HepG2 (cell line): ENCODE data around the gene SYPL2. TPM values are rescaled to one million over a fixed set of nuclear protein-coding genes. Genes with fewer than 3 reads are reported as not detected.
A peak's percentile ranks its signal among the peaks of the same experiment; 100 is the strongest.

Experiments
- ARNT ChIP-seq: fragments of 450-650 bp; IDR thresholded peaks from 2 replicates; pipeline ENCODE4 v1.6.1; 2017
- HIC2 ChIP-seq: sonication (generic); formaldehyde crosslinking; IDR thresholded peaks from 2 replicates; pipeline ENCODE4 v1.9.0; 2022; ENCODE audit warnings: low read depth, missing genetic modification reagents
- HMGXB3 ChIP-seq: sonication (generic); formaldehyde crosslinking; IDR thresholded peaks from 2 replicates; pipeline ENCODE4 v1.4.0; 2020; ENCODE audit warnings: missing genetic modification reagents, borderline replicate concordance
- HOXA3 ChIP-seq: sonication (generic); formaldehyde crosslinking; IDR thresholded peaks from 2 replicates; pipeline ENCODE4 v1.5.0; 2020; ENCODE audit warnings: missing genetic modification reagents
- KDM3A ChIP-seq: IDR thresholded peaks from 2 replicates; pipeline ENCODE4 v1.6.1; 2018; ENCODE audit warnings: low read depth, missing compliant biosample characterization
- REL ChIP-seq: sonication (generic); formaldehyde crosslinking; conservative IDR thresholded peaks from 2 replicates; pipeline ENCODE4 v1.8.0; 2022; ENCODE audit warnings: mild to moderate bottlenecking, missing genetic modification reagents, moderate library complexity
- REPIN1 ChIP-seq: sonication (generic); formaldehyde crosslinking; IDR thresholded peaks from 2 replicates; pipeline ENCODE4 v1.8.0; 2022; ENCODE audit warnings: missing genetic modification reagents, low read depth, mild to moderate bottlenecking, borderline replicate concordance
- SETDB1 ChIP-seq: sonication (generic); formaldehyde crosslinking; IDR thresholded peaks from 2 replicates; pipeline ENCODE4 v1.5.1; 2020; ENCODE audit warnings: missing genetic modification reagents, mild to moderate bottlenecking, borderline replicate concordance
- SIN3B ChIP-seq: fragments of 150-350 bp; IDR thresholded peaks from 2 replicates; pipeline ENCODE4 v1.6.1; 2014; ENCODE audit warnings: low read length
- TCF7 ChIP-seq: sonication (generic); IDR thresholded peaks from 2 replicates; pipeline ENCODE4 v1.6.1; 2016; ENCODE audit warnings: antibody characterized with exemption, low read depth
- U2AF2 ChIP-seq: fragments of 200-400 bp; formaldehyde crosslinking; IDR thresholded peaks from 2 replicates; pipeline ENCODE4 v1.6.1; 2017; ENCODE audit warnings: low read depth, mild to moderate bottlenecking, low read length
- ZFP82 ChIP-seq: sonication (generic); formaldehyde crosslinking; IDR thresholded peaks from 2 replicates; pipeline ENCODE4 v1.5.1; 2020; ENCODE audit warnings: mild to moderate bottlenecking, missing genetic modification reagents, borderline replicate concordance
- ZKSCAN1 ChIP-seq: fragments of 150-350 bp; IDR thresholded peaks from 2 replicates; pipeline ENCODE4 v1.6.1; 2014; ENCODE audit warnings: low read length
- ZNF101 ChIP-seq: sonication (generic); formaldehyde crosslinking; IDR thresholded peaks from 2 replicates; pipeline ENCODE4 v1.4.0; 2020; ENCODE audit warnings: mild to moderate bottlenecking, low read depth, missing genetic modification reagents, borderline replicate concordance
- ZNF281 ChIP-seq: sonication (generic); formaldehyde crosslinking; IDR thresholded peaks from 2 replicates; pipeline ENCODE4 v1.4.0; 2020; ENCODE audit warnings: missing genetic modification reagents, borderline replicate concordance
- ZNF550 ChIP-seq: sonication (generic); formaldehyde crosslinking; IDR thresholded peaks from 2 replicates; pipeline ENCODE4 v1.4.0; 2020; ENCODE audit warnings: mild to moderate bottlenecking, missing genetic modification reagents, borderline replicate concordance
- ZNF598 ChIP-seq: sonication (generic); formaldehyde crosslinking; IDR thresholded peaks from 2 replicates; pipeline ENCODE4 v1.5.1; 2020; ENCODE audit warnings: mild to moderate bottlenecking, missing genetic modification reagents, borderline replicate concordance
- ZNF800 ChIP-seq: sonication (generic); formaldehyde crosslinking; IDR thresholded peaks from 2 replicates; pipeline ENCODE4 v1.4.0; 2020; ENCODE audit warnings: missing genetic modification reagents
- ZNF883 ChIP-seq: sonication (generic); formaldehyde crosslinking; IDR thresholded peaks from 2 replicates; pipeline ENCODE4 v1.5.1; 2020; ENCODE audit warnings: mild to moderate bottlenecking, missing genetic modification reagents; ENCODE audit errors: not compliant biosample characterization
- ZSCAN20 ChIP-seq: sonication (generic); formaldehyde crosslinking; IDR thresholded peaks from 2 replicates; pipeline ENCODE4 v1.4.0; 2020; ENCODE audit warnings: missing genetic modification reagents, mild to moderate bottlenecking, borderline replicate concordance
- polyA plus RNA-seq, 8 experiments: library from polyadenylated mRNA; depleted of rRNA in 3 of 8; stranded (reverse) in 7 of 8; unstranded in 1 of 8; fragments of >200 nt; fragmentation: Illumina TruSeq in 4 of 8; extraction: Trizol in 4 of 8; gene quantifications; 2 replicates each; pipeline versions ENCODE4 v1.2.1 to v1.2.3, GENCODE V29; 2011 to 2016; ENCODE audit warnings: low read depth in 4 of 8, missing spikeins in 1 of 8, mixed read lengths in 1 of 8; ENCODE audit not compliant: insufficient read depth in 1 of 8
- total RNA-seq, 5 experiments: library from RNA; depleted of rRNA; stranded (reverse); fragments of >200 nt; fragmentation: Illumina TruSeq; extraction: Trizol; gene quantifications; 2 replicates each; pipeline ENCODE4 v1.2.3, GENCODE V29; 2016; ENCODE audit warnings: low read depth in 1 of 5

Gene SYPL2
- total and polyA plus RNA-seq, 2 of the 13 experiments (the other 11 are each of a cell fraction or from before 2014, with no cell fraction given): 0.17 to 0.24 TPM

GRCh38 chr1:109478806-109479205 lies 12.5 kb downstream of the SYPL2 start (continued):
- TF ChIP-seq HMGXB3 (CRISPR knock-in tag) (no peak), HOXA3 (CRISPR knock-in tag) (0 out of 2 replicates have a peak, but pooled peaks have one; percentile 19), ZNF800 (CRISPR knock-in tag) (no peak), ZNF883 (CRISPR knock-in tag) (no peak), U2AF2 (no peak), ZFP82 (CRISPR knock-in tag) (no peak), REPIN1 (CRISPR knock-in tag) (no peak), ZSCAN20 (CRISPR knock-in tag) (no peak), ARNT (no peak), ZNF598 (no peak), HIC2 (CRISPR knock-in tag) (no peak), ZNF101 (CRISPR knock-in tag) (no peak), ZNF281 (no peak), ZKSCAN1 (no peak), KDM3A (no peak), SETDB1 (CRISPR knock-in tag) (no peak), TCF7 (no peak), ZNF550 (CRISPR knock-in tag) (no peak), REL (CRISPR knock-in tag) (no peak), SIN3B (no peak)
